GM12874 (cell line): ENCODE measurements around the gene CPSF3.

Source experiments
- TF ChIP-seq, protein P1 (sequence below): IDR thresholded peaks from 2 replicates; pipeline ENCODE4 v1.5.1; 2011; ENCODE audit warnings: low read depth, mild to moderate bottlenecking, control low read depth, low read length, moderate library complexity; ENCODE audit not compliant: insufficient read depth

The CPSF3 gene

DNA sequence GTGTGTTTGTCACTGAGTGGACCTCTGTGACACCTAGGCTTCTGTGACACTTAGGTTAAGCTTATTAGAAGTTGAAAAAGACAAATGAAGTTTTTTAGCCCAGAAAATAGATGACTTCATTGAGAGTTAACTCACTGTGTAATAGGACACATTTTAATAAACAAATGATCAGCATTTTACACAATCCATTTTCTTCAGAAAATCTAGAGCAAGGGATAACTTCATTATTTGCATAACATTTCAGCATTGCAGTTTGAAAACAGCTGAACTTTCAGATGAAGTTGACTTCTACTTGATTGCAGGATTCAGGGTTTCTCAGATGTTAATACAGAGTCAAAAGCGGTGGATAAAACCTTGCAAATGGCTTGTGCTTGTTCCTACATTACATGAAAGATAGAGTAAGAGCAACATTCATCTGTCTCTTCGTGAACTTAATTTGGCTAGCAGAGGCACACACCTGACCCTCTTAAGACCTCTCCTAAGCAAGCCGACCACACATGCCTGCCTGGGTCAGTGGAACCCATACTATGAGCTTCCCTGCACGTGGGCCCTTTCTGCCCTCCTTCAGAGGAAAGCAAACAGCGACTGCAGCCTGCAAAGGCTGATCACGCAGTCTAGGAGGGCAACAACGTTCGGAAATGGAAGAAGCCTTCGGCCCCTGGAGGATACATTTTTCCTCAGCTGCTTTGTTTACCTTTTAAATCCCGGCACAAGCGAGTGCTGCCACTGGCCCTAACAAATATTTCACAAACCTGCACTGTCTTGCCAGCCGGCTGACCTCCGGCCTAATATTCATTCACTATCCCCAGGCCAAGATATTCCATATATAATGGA lies 16.7 kb upstream of the CPSF3 start:
- TF ChIP-seq, protein P1, sequence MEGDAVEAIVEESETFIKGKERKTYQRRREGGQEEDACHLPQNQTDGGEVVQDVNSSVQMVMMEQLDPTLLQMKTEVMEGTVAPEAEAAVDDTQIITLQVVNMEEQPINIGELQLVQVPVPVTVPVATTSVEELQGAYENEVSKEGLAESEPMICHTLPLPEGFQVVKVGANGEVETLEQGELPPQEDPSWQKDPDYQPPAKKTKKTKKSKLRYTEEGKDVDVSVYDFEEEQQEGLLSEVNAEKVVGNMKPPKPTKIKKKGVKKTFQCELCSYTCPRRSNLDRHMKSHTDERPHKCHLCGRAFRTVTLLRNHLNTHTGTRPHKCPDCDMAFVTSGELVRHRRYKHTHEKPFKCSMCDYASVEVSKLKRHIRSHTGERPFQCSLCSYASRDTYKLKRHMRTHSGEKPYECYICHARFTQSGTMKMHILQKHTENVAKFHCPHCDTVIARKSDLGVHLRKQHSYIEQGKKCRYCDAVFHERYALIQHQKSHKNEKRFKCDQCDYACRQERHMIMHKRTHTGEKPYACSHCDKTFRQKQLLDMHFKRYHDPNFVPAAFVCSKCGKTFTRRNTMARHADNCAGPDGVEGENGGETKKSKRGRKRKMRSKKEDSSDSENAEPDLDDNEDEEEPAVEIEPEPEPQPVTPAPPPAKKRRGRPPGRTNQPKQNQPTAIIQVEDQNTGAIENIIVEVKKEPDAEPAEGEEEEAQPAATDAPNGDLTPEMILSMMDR: no peak

DNA sequence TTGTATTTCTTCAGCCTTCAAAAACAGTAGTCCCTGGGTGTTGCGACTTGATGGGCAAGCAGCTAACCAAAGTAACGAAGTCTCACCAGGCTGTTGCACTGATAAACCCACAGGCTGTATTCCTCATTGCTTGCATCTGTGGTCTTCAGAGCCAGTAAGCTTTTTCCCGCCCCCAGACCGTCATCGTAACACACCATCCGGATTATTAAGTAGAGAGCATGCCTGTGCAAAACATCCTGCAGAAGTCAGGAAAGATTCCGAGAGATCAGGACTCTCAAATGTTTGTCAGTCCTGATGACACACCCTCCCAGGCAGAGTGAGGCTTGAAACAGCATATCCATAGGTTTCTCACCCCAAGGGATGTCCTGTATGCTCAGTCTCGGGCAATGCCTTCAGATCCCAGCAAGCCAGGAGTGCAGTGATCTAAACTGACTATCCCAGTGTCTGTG lies 16.1 kb upstream of the CPSF3 start:
- TF ChIP-seq, protein P1: no peak

DNA sequence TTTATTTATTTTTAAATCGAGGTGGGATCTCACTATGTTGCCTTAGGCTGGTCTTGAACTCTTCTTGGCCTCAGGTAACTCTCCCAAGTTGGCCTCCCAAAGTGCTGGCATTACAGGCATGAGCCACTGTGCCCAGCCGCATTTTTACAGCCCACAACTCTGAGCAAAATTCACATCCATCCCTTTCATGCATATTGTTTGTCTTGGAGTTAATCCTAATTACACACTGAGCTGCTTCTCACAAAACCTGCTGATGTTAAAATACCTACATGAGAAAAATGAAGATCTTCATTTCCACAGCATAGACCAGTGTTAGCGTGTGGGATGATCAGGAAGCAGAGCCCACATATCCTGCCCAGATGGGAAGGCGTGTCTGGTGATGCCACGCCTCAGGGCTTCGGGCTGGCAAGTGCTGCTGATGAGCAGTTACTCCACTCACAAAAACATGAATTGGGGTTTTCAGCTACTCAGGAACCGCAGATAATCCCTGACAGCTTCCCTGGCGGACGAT lies 14.8 kb upstream of the CPSF3 start:
- TF ChIP-seq, protein P1: no peak

DNA sequence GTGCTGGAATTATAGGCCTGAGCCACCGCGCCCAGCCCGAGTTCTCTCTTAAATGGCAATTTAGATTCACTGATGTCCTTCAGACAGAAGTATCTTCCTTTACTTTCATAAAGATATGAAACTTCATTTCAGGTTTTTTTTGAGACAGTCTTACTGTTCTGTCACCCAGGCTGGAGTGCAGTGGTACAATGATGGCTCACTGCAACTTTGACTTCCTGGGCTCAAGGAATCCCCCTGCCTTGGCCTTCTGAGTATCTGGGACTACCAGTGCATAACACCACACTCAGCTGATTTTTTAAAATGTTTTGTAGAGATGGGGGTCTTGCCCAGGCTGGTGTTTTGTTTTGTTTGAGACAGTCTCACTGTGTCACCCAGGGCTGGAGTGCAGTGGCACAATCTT lies 13.3 kb upstream of the CPSF3 start:
- TF ChIP-seq, protein P1: no peak

DNA sequence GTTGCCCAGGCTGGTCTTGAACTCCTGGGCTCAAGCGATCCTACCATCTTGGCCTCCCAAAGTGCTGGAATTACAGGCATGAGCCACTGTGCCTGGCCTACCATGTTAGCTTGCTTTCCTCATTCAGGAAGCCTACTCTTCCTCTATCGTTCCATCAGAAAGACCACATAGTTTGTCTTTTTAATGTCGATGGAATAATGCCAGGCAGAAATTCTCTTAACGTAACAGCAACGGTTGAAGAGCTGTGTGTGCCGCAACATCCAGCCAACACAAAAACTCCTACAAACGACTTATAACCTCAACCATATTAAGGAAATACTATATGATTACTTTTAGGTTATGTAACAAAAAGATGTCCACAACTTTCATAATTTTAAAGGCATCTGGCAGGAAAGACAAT lies 10.7 kb upstream of the CPSF3 start:
- TF ChIP-seq, protein P1: no peak

DNA sequence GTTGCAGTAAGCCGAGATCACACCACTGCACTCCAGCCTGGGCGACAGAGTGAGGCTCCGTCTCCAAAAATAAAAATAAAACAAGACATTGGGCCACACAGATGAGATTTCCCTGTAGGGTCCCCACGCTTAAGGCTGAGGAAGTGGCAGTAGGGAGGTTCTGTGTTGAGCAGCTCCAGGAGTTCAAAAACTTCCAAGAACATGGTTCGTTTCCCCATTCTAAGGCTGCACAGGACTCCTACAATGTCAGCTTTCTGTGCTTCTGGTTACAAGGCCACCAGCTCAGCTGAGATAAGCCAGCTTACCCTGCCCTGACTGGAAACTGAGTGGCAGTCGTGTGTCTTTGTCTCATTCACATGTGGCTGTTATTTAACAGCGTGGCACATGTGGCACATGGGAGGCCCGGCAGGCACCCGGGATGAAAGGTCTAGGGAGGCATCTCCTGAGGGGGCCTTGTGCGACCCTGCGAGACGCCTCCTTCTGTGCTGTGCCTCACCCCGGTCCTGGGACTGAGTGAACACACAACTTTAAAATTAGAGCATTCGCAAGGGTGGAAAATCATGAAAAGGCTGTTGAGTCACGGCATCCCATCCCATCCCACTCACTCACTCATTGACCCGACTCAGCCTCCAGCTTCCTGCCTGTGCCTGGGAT lies 7.8 kb upstream of the CPSF3 start:
- TF ChIP-seq, protein P1: no peak

DNA sequence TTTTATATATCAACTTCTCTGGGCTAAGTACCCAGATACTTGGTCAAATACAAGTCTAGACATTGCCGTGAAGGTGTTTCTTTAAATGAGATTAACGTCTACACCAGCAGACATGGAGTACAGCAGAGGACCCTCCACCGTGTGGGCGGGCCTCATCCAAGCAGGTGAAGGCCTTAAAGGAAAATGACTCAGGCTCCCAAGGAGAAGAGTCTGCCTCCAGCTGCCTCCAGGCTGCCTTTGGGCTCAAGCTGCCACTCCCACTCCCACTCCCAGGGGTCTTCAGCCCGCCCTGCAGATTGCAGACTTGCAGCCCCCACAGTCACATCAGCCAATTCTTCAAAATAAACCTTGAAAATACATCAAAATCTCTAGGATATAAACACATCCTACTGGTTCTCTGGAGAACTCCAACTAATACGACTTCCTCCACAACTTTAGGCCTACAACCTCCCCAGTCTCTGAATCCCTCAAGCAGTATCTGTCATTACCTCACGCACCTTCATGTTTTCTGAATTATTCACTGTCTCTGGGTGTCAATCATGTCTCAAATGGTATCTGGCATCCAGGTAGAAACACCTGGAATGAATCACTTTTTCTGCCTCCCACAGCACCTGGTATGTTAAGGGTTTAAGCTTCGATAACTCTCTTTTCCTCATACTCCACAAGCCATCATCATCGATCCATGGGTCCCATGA lies 7.0 kb upstream of the CPSF3 start:
- TF ChIP-seq, protein P1: no peak
